Ovary (tissue), 9 donors: Measurements from ENCODE around the gene NFATC3. TPM values are rescaled to one million over a fixed set of nuclear protein-coding genes. Genes with fewer than 3 reads are reported as not detected.
"Not testable (repeated sequence)": the region's sequence is repeated elsewhere in the genome, so short reads cannot be mapped to it uniquely, and the experiment has no call there.

Experiments
- DNase-seq, 5 donors: peaks; one replicate each; pipeline ENCODE4 v3.0.0-alpha.2; 2019 to 2020
- H3K27ac ChIP-seq, 2 donors: fragments of 200-600 bp; one replicate each; pipeline versions ENCODE4 v1.5.1 to v1.8.0; 2019 to 2022
- H3K27me3 ChIP-seq: fragments of 200-600 bp; one replicate; pipeline ENCODE4 v1.8.0; 2022
- H3K36me3 ChIP-seq: fragments of 200-600 bp; sonication (generic); one replicate; pipeline ENCODE4 v1.5.1; 2019
- H3K4me1 ChIP-seq: one replicate; pipeline ENCODE4 v1.8.1; 2013; ENCODE audit warnings: mild to moderate bottlenecking, moderate library complexity; ENCODE audit not compliant: insufficient read depth
- H3K4me3 ChIP-seq: fragments of 200-600 bp; sonication (generic); one replicate; pipeline ENCODE4 v1.5.1; 2017
- H3K9me3 ChIP-seq, 2 donors: fragments of 200-600 bp in 1 of 2; sonication (generic) in 1 of 2; one replicate each; pipeline versions ENCODE4 v1.5.1 to v1.8.1; 2013 to 2019; ENCODE audit warnings: mild to moderate bottlenecking in 1 of 2, moderate library complexity in 1 of 2
- CTCF ChIP-seq, 3 donors: fragments of 450-650 bp in 2 of 3; fragments of 200-600 bp in 1 of 3; IDR thresholded peaks; one replicate each; pipeline versions ENCODE4 v1.5.1 to v1.8.0; 2016 to 2022; ENCODE audit warnings: antibody characterized with exemption in 3 of 3, mild to moderate bottlenecking in 1 of 3
- EP300 ChIP-seq: sonication (generic); formaldehyde crosslinking; IDR thresholded peaks from one replicate; pipeline ENCODE4 v1.6.1; 2017; ENCODE audit warnings: antibody characterized with exemption
- POLR2A ChIP-seq: fragments of 450-650 bp; IDR thresholded peaks from one replicate; pipeline ENCODE4 v1.6.1; 2017; ENCODE audit warnings: antibody characterized with exemption, mild to moderate bottlenecking, moderate library complexity
- WGBS, 3 donors: extraction: QIAGEN DNeasy Blood & Tissue Kit in 1 of 3; methylation state at CpG; one replicate each; pipeline versions ENCODE4 v1.1.5 to v1.1.7; 2013 to 2017; 5-methylcytosine and 5-hydroxymethylcytosine counted together
- intact Hi-C, 4 donors: fragments of 100-400 bp; cut with DNase I; formaldehyde crosslinking; loops; one replicate each; pipeline versions ENCODE4 v1.11.0 to v1.15.1; 2022 to 2023
- polyA plus RNA-seq, 2 donors: library from polyadenylated mRNA; stranded (reverse); fragments of 200-250 nt in 1 of 2; fragments of 350-450 nt in 1 of 2; fragmentation: Illumina TruSeq in 1 of 2; extraction: RNeasy Lipid Tissue Mini Kit (QIAGEN cat#74804) in 1 of 2; gene quantifications; one replicate each; pipeline ENCODE4 v1.2.3, GENCODE V29; 2013 to 2014
- total RNA-seq, 7 donors: library from RNA; depleted of rRNA in 2 of 7; stranded (reverse); fragments of >200 nt in 2 of 7; fragmentation: NEBNext Ultra II Directional in 3 of 7; extraction: Animal tissue kit (Norgen Biotek cat#: 25700) in 3 of 7; gene quantifications; one replicate each; pipeline versions ENCODE4 v1.1.0 to v1.2.4, GENCODE V29; 2016 to 2023
- donor health status: DM: no; HTN: no; CAD: no; lungs with moderate emphysema.
- donor health status: DM: no; HTN: no; CAD: no.
- donor health status: Bipolar disorder and iron deficiency.
- donor health status: DM: yes; HTN: yes; CAD: no.
- donor health status: DM: no; HTN: no; CAD: no.
- donor health status: DM: yes; HTN: yes; CAD: no.

Gene NFATC3
- total and polyA plus RNA-seq, 9 donors: 12.5 to 77.1 (median 43.6) TPM

- intact Hi-C loops: no loop called here
- H3K4me1 ChIP-seq: no peaks in the 10 kb centered on the region
- no peaks in the 10 kb centered on the region for H3K36me3 ChIP-seq
- 85 to 90% (median 90%) methylated on average over 5 of the region's 5 CpGs for WGBS, 3 donors
- no peak overlapping the region for H3K4me3 ChIP-seq
- H3K27ac ChIP-seq: no peak overlapping the region
- no peak for DNase-seq
- TF ChIP-seq POLR2A (no peak), CTCF (IDR thresholded peaks at IDR 0.05) (no peak), EP300 (no peak)
- H3K27me3 ChIP-seq: no peaks in the 10 kb centered on the region
- H3K9me3 ChIP-seq: no peaks in the 10 kb centered on the region
Measured at GRCh38 chr16:68113059-68113761, 28.0 kb downstream of the NFATC3 start.

- H3K27ac ChIP-seq: no peak overlapping the region
- H3K4me1 ChIP-seq: no peaks in the 10 kb centered on the region
- WGBS, 3 donors: 94 to 96% (median 95%) methylated on average over 12 of the region's 12 CpGs
- H3K36me3 ChIP-seq: no peaks in the 10 kb centered on the region
- DNase-seq: no peak
- intact Hi-C loops: no loop called here
- no peak for TF ChIP-seq POLR2A
- H3K4me3 ChIP-seq: no peak overlapping the region
- no peaks in the 10 kb centered on the region for H3K27me3 ChIP-seq
- H3K9me3 ChIP-seq: no peaks in the 10 kb centered on the region
Measured at GRCh38 chr16:68113765-68114240, 28.6 kb downstream of the NFATC3 start.

GRCh38 chr16:68114939-68115338 is 29.8 kb downstream of the NFATC3 start:
- H3K4me3 ChIP-seq, H3K9me3 ChIP-seq, H3K4me1 ChIP-seq, DNase-seq, H3K27me3 ChIP-seq, intact Hi-C loops, H3K36me3 ChIP-seq, H3K27ac ChIP-seq: not testable (repeated sequence)
- WGBS, 3 donors: 94 to 97% (median 95%) methylated on average over 8 of the region's 8 CpGs

- intact Hi-C loops: no loop called here
- WGBS, 3 donors: 71 to 84% (median 75%) methylated on average over 2 of the region's 2 CpGs
- H3K27ac ChIP-seq: no peak overlapping the region
- H3K4me1 ChIP-seq: no peaks in the 10 kb centered on the region
- H3K27me3 ChIP-seq: no peaks in the 10 kb centered on the region
- H3K9me3 ChIP-seq: no peaks in the 10 kb centered on the region
- DNase-seq: no peak
- H3K4me3 ChIP-seq: no peak overlapping the region
- no peaks in the 10 kb centered on the region for H3K36me3 ChIP-seq
- TF ChIP-seq POLR2A (no peak), EP300 (no peak), CTCF (IDR thresholded peaks at IDR 0.05) (no peak)
Measured at GRCh38 chr16:68115851-68116250, 30.7 kb downstream of the NFATC3 start.

GRCh38 chr16:68116256-68116867 is 31.2 kb downstream of the NFATC3 start:
- H3K4me3 ChIP-seq: no peak overlapping the region
- no peak for DNase-seq
- intact Hi-C loops: no loop called here
- no peaks in the 10 kb centered on the region for H3K4me1 ChIP-seq
- no peaks in the 10 kb centered on the region for H3K9me3 ChIP-seq
- 92 to 95% (median 94%) methylated on average over 2 of the region's 2 CpGs for WGBS, 3 donors
- no peaks in the 10 kb centered on the region for H3K27me3 ChIP-seq
- TF ChIP-seq CTCF (IDR thresholded peaks at IDR 0.05) (no peak), EP300 (no peak), POLR2A (no peak)
- no peaks in the 10 kb centered on the region for H3K36me3 ChIP-seq
- no peak overlapping the region for H3K27ac ChIP-seq
